ENCODE data around the gene MAPK8.
"Not testable (repeated sequence)": the region's sequence is repeated elsewhere in the genome, so short reads cannot be mapped to it uniquely, and the experiment has no call there.

MAPK8 gene

DNA sequence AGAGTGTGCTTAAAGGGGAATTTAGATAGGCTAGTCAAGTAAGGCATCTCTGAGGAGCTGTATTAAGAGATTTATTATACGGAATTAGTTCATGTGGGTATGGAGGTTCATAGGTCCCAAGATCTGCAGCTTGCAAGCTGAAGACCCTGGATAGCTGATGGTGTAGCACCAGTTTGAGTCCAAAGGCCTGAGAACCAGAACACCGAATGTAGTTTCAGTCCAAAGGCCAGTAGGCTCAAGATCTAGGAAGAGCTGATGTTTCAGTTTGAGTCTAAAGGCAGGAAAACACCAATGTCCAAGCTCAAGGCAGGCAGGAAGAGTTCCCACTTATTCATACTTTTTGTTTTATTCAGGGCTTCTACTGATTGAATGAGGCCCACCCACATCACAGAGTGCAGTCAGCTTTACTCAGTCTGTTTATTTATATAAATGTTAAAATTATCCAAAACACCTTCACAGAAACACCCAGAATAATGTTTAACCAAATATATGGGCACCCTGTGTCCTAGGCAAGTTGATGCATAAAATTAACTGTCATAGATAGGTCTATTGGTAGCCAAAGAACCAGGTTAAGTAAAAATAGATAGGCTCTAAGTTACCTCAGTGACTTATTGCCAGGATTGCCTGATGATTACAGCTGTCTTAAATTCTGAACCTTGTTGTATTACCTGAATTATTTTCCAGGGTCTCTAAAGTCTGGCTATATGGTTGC lies 83.5 kb downstream of the MAPK8 start:
- no peak for DNase-seq

DNA sequence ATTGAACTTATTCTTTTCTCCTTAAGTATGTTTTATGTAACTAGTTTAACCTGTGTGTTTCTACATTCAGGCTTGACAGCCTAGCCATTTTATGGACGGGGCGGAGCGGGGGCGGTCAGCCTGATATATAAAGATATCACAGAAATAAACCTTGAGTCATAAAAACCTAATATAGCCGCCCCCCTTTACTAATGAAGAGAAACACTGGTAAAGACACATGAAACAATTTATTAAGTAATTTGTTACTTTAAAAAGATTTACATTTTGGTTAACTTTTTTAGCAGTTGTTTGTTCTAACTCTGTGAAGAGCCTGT lies 84.0 kb downstream of the MAPK8 start:
- DNase-seq = no peak

DNA sequence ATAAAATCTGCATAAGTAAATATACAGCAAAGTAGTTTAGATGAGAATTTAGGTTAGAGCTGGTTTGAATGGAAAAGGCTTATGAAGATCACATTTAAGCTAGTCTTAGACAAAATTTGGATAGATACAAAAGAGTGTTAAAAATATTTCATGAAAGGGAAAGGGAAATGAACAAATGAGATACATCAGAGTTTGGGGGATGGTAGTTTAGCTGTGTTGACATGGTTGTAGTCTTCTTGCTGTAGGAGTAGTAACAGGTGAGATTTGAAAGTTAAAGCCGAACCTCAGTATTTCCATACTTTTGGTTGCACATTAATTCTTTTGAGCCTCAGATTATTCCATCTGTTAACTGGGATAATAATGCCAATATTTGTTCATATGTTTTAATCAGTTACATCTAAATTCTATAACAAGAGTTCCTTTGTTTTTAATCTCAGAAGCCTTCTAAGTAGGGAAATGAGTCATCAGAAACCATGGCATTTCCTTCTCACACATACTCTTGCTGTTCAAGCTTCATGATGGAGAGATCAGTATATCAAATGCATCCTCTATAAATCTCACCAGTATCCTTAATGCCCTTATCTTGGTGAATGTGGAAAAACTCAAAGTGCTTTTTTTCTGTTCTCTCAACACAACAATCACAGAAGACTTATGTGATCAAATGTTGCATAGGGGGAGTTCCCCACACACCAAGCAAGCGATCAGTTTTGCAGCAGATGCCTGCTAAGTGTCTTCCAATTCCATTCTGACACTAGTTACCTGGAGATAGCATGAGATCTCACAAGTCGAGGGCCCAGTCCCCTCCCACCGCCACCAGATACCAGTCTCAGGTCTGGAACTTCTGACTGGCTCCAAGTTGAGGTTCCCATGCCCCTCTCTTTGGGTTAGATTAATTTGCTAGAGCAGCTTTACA lies 84.7 kb downstream of the MAPK8 start:
- DNase-seq = no peak

DNA sequence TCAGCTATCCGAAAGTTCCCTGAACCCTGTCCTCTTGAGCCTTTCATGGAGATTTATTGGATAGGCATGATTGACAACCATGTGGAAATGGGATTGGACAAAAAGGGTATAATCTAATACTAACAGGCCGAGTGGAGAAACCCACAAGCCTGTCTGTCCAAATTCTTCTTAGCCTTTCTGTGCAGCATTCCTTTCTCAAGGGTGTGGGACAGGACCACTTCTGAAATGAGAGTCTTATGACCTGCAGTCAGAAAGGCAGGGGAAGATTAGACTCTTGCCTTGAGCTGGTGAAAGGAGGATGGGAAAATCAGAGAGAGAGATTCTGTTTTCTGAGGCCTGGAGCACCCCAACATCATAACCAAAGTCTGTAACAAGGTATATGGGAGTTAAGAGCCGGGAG lies 85.5 kb downstream of the MAPK8 start:
- DNase-seq = no peak

DNA sequence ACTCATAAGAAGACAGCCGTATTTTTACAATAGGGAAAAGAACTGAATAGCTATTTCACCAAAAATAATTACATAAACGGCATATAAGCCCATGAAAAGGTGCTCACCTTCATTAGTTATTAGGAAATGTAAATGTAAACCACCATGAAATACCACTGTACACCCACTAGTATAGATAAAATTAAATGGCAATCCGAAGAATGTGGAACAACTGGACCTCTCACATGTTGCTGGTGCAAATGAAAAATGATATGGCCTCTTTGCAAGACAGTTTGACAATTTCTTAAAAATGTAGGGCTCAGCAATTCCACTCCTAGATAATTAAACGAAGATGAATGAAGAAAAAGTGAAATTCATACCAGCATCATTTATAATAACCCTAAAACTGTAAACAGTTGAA lies 91.8 kb downstream of the MAPK8 start:
- DNase-seq = no peak

DNA sequence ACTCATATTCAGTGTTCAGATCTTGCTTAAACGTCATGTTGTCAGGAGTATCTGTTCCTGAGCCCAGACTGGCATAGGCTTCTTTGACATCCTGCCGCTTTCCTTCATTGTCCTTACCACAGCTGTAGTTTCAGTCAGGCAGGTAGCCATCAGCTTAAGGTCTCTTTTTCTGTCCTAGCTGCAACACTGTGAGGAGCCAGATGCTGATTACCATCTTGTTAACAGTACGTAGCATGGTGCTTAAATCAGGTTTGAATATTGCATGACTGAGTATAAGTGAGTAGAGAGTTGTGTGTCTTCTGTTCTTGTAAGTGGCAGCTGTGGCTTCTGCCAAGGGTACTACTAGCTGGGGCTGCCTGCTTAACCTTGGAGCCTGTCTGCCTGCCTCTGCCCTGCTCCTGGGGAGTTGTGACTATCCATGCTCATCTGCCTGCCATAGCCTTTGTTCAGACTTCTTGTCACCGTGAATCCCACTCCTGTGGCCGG lies 92.6 kb downstream of the MAPK8 start:
- no peak for DNase-seq

DNA sequence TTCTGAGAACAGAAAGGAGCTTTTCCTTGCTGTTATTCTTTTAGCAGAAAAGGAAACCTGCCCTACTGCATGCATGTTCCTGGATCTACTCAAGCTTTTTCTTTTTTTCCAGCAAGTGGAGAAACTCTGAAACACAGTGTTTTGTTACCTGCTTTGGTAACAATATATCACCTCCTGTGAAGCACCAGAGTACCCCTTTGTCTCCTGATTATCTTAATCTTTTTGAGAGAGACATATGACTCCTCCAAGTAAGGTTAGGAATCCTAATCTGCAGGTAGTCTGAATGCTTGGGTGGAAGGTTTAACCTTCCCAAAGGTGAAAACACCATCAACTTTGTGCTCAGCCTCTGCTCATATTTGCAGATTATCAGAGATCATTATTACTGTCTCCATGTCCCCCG lies 93.1 kb downstream of the MAPK8 start:
- DNase-seq = no peak

DNA sequence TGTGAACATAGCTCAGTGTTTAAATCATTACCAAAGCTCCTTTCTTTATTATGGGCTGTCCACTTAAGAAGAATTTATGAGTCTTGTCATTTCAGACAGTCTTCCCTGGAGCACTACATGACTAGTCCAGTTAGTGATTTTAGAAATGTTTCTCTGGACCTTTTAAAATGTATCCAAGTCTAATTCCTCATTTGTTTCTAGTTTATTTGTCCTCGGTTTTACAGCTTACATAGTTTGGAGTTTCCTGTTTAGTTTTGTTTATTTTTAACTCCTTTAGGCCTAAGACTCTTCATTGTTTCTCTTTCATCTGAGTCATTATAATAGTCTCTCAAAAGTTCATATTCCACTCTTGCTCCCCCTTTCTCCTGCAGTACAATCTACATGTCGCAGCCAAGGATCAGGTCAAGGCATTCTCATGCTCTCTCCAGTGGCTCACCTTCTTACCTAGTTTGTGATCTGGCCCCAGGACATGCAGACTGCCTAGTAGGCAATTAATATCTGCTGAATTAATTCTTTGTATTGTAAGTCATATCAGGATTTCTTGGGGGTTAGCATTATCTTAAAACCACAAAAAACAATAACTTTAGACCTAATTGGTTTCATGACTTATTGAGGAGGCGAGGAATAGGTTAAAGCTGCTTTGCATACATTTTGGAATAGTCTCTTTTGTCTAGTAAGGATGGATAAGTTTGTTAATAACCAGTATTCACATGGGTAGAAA lies 93.8 kb downstream of the MAPK8 start:
- DNase-seq = no peak

DNA sequence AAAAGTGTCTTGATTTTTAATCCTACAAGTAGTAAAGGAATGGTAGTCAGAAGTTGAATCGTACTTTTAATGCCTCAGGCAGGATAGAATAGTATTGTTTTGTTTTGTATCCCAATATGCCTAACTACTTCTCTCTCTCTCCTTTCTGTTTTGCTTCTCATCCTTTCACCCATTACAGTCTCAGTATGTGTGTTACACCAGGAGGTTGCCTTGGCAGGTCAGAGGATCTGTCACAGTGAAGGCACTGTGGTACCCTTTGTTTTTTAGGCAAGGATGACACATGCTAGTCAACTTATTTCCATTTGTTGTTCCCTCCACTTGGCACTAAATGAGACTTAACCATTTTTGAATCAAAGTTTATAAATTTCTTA lies 94.4 kb downstream of the MAPK8 start:
- no peak for DNase-seq

DNA sequence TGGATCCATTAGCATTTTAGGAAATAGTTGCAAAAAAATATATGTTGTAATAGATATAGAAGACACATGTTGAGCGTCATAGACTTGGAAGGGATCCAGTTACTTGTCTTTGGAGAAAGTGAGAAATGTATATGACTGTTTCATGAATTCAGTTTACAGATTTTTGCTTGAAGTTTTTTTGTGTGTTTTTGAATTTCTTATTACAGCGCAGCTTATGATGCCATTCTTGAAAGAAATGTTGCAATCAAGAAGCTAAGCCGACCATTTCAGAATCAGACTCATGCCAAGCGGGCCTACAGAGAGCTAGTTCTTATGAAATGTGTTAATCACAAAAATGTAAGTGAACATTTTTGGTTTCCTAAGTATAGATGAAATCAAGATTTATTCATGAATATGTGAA lies 98.2 kb downstream of the MAPK8 start:
- no peak for DNase-seq

DNA sequence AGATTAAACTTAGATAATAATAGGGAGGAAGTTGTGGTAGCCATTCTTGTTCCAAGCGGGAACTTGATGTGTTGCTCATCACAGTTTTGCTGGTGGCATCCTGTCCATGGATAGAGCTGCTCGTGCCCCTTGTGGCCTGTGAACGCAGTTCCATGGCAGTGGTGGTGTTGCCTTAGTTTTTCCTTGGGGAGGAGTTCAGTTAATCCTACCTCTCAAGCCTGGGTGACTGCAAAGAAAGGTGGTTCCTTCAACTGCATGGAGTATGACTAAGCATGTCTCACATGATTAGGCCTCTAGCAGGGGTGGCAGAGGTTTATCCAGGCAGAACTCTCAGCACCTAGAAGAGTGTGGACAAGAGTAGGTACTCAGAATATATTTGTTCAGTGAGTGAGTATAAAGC lies 99.7 kb downstream of the MAPK8 start:
- no peak for DNase-seq

DNA sequence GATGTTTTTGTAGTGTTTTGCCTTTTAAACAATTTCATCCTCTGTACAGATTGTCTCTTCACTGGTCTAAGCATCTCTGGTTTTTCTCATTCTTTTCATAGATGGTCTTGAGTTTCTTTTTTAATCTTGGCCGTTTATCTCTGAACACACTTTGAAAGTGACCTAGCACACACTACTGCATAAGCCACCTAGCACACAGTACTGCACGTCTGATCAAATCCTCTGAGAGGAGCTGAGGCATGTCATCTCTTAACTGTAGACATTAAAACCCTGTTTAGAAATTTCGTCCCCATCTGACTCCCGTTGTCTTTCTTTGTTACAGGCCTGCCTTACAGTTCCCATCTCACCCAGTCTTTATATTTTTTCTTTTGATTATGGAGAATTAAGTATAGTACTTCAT lies 100.2 kb downstream of the MAPK8 start:
- DNase-seq = no peak

DNA sequence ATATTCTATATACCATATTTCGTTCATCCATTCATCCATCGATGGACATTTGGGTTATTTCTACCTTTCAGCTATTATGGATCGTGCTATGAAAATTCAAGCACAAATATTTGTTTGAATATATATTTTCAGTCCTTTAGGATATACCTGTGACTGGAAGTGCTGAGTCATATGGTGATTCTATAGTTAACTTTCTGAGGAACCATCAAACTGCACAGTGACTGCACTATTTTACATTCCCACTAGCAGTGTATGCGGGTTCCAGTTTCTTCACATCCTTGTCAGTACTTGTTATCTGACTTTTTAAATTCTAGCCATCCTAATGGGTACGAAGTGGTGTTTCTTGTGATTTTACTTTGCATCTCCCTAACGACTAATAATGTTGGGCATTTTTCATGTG lies 104.0 kb downstream of the MAPK8 start:
- DNase-seq = no peak

DNA sequence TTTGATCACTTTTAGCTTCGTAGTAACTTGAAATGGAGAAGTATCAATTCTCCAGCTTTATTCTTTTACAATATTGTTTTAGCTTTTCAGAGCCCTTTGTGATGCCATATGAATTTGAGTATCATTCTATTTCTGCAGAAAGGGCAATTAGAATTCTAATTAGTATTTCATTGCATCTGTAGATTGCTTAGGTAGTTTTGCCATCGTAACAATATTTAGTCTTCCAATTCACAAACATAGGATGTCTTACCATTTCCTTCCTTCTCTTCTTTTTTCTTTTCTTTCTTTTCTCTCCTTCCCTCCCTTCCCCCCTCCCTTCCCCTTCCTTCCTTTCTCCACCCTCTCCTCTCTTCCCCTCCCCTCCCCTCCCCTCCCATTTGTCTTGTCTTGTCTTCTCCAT lies 105.0 kb downstream of the MAPK8 start:
- no peak for DNase-seq

DNA sequence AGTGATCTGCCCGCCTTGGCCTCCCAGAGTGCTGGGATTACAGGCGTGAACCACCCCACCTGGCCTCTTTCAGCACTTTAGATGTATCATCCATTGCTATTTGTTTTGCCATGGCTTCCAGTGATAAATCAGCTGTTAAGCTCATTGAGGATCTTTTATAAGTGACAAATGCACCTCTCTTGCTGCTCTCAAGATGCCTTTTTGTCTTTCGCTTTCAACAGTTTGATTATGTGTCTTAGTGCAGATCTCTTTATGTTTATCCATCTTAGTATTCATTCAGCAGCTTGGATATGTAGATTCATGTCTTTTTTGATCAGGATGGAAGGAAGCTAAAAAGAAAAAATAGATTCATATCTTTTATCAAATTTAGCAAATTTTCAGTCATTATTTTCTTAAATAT lies 105.6 kb downstream of the MAPK8 start:
- no peak for DNase-seq

DNA sequence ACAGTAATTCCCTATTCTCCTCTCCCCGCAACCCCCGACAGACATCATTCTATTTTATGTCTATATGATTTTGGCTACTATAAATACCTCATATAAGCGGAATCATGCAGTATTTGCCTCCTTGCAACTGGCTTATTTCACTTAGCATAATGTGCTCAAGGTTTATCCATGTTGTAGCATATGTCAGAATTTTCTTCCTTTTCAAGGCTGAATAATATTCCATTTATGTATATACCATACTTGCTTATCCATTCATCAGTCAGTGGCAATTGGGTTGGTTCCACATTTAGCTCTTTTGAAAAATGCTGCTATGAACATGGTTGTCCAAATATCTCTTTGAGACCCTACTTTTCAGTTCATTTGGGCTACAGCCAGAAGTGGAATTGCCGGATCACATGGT lies 106.5 kb downstream of the MAPK8 start:
- DNase-seq = no peak

DNA sequence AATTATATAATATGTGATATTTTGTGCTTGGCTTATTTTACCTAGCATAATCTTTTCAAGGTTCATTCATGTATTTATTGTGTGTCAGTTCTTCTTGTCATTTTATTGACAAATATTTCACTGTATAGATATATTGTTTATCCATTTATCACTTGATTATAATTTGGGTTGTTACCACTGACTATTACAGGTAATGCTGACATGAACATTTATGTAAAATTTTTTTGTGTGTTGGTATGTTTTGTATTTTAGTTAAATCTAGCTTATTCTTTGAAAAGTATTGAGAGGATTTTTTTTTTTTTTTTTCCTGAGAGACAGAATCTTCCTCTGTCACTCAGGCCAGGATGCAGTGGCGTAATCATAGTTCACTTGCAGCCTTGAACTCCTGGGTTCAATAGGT lies 107.7 kb downstream of the MAPK8 start:
- DNase-seq = no peak

DNA sequence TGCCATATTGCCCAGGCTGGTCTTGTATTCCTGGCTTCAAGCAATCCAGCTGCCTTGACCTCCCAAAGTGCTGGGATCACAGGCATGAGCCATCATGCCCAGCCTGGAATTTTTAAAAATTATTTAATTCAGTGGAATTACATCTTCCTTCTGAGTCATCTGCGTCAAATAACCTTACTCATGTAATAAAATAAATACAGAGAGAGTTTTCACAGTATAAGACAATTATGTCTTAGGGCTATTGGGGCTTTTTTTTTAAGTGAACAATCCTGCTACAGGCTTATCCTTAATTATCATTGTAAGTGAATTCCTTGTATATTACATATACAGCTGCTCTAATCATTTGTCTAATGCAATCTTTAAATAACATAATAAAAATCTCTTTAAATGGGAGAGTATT lies 108.3 kb downstream of the MAPK8 start:
- DNase-seq = no peak

DNA sequence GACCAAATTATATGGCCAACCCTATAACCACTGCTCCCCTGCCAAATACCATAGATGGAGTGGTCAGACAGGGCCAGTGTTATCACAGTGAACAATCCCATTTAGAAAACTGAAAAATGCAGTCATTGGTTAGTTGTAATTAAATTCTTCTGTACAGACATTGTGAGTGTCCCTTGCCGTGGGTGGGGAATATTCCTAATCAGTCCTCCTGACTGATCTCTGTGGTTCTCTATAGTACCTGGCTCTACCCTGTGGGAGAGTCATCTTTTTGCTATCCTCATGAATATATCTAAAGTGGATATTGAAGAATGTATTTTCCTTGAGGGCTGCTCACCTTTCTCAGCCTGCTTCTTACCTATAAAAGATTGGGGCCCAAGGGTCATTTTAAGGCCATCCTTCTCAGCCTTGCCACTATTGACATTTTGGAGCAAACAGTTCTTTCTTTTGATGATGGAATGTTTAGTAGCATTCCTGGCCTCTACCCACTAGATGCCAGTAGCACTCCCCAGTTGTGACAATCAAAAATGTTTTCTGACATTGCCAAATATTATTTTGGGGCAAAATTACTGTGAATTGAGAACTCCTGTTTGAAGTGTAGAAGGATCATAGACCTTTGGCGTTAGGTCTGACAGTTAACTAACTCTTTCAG lies 110.2 kb downstream of the MAPK8 start:
- no peak for DNase-seq

DNA sequence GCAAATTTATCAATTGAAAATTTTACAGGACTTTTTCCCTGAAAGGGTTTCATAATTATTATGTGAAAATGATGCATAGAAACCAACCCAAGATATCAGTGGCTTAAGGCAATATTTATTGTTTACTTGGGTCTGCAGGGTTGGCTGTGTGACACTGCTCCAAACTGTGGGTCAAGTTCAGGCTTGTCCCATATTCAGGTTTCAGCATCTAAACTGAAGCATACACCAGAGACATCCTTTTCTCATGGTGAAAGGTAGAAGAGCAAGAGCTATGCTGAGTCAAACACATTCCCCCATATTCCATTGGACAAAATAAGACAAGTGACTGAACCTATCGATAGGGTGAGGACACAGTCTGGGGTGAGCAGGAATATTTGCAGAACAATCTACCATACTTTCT lies 110.9 kb downstream of the MAPK8 start:
- no peak for DNase-seq

DNA sequence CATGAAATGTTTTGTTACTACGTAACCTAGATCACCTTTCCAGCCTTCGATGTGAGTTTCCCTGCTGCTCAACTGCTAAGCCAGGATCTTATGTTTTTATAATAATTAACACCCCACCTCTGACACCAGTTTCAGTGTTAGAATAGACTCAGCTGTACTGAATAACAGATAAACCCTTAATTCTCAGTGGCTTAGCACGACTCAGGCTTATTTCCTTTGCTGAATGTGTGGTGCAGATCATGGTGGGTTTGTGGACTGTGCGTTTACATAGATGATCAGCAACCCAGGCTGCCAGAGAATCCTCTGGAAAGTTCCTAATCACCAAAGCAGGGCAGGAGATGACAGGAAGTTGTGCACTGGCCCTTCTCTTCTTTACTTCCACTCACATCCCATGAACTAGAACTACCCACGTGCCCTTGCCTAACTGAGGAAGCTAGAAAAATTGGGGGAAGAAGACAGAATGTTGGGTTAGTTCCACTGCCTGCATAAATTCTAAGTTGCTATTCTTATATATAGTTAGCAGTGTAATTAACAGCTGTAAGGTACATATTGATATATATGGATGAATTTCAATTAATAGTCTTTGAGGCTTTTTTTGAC lies 111.8 kb downstream of the MAPK8 start:
- DNase-seq = no peak

DNA sequence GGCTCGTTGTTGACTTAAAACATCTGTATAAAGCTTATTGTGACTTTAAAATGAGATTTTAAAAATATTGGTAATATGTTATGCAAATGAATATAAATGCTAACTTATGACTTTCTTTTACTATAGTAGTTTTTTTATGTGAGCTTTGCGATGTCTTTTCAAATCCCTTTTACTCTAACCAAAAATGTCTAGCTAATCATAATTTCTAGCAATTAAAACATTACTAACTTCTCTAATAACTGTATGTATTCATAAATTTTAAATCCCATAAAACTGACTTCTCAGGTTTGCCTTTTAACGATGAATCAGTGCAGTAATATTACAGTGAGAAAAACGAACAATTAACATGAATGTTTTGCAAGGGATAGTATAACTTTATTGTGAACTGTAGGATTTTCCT lies 113.2 kb downstream of the MAPK8 start:
- no peak for DNase-seq

DNA sequence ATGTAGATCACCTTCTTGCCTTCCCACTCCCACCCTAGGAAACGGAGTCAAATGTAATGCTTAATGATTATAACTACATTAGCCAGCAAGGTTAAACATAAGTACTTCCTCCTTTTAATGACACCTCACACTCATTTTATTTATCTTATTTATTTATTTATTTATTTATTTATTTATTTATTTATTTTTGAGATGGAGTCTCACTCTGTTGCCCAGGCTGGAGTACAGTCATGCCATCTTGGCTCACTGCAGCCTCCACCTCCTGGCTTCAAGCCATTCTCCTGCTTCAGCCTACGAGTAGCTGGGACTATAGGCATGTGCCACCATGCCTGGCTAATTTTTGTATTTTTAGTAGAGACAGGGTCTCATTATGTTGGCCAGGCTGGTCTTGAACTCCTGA lies 115.4 kb downstream of the MAPK8 start:
- not testable (repeated sequence) for DNase-seq
